COLO668 (cell line): ENCODE data around the gene PKP4.

Experiments
- DNase-seq: peaks from one replicate; lab custom pipeline; 2025; ENCODE audit not compliant: unreplicated experiment; lab: John Stamatoyannopoulos, UW

PKP4 gene

GRCh38 chr2:158637357-158637756 lies 180.6 kb downstream of the PKP4 start:
- DNase-seq: no peak

- no peak for DNase-seq
Observed at GRCh38 chr2:158644139-158644538, 187.4 kb downstream of the PKP4 start.

GRCh38 chr2:158645299-158645698 lies 188.5 kb downstream of the PKP4 start:
- no peak for DNase-seq

- no peak for DNase-seq
Observed at GRCh38 chr2:158647436-158648231, 190.9 kb downstream of the PKP4 start.

GRCh38 chr2:158649846-158650245 lies 193.1 kb downstream of the PKP4 start:
- DNase-seq: no peak

GRCh38 chr2:158650646-158651357 lies 194.1 kb downstream of the PKP4 start:
- no peak for DNase-seq

GRCh38 chr2:158651358-158652057 lies 194.8 kb downstream of the PKP4 start:
- DNase-seq: no peak

- no peak for DNase-seq
Observed at GRCh38 chr2:158655628-158656027, 198.9 kb downstream of the PKP4 start.

GRCh38 chr2:158656492-158657229 lies 199.9 kb downstream of the PKP4 start:
- no peak for DNase-seq

- no peak for DNase-seq
Observed at GRCh38 chr2:158658396-158658795, 201.6 kb downstream of the PKP4 start.

- no peak for DNase-seq
Observed at GRCh38 chr2:158659483-158659882, 202.7 kb downstream of the PKP4 start.

- DNase-seq: no peak
Observed at GRCh38 chr2:158661231-158661630, 204.5 kb downstream of the PKP4 start.

GRCh38 chr2:158662421-158662820 lies 205.7 kb downstream of the PKP4 start:
- no peak for DNase-seq

GRCh38 chr2:158663796-158664195 lies 207.0 kb downstream of the PKP4 start:
- no peak for DNase-seq

GRCh38 chr2:158664987-158665386 lies 208.2 kb downstream of the PKP4 start:
- no peak for DNase-seq

- no peak for DNase-seq
Observed at GRCh38 chr2:158665536-158666302, 209.0 kb downstream of the PKP4 start.

- no peak for DNase-seq
Observed at GRCh38 chr2:158666969-158667368, 210.2 kb downstream of the PKP4 start.

- DNase-seq: no peak
Observed at GRCh38 chr2:158667586-158667985, 210.8 kb downstream of the PKP4 start.

- no peak for DNase-seq
Observed at GRCh38 chr2:158668001-158668765, 211.4 kb downstream of the PKP4 start.

- no peak for DNase-seq
Observed at GRCh38 chr2:158670292-158670691, 213.5 kb downstream of the PKP4 start.
